GM18502 (cell line): ENCODE data around the gene HOXB2.
"Not testable (repeated sequence)": the region's sequence is repeated elsewhere in the genome, so short reads cannot be mapped to it uniquely, and the experiment has no call there.

Experiments used
- ATAC-seq: cut with Tn5 transposase; IDR thresholded peaks from one replicate; pipeline ENCODE4 v1.9.1; 2021; ENCODE audit warnings: mild to moderate bottlenecking; ENCODE audit not compliant: unreplicated experiment, poor library complexity

HOXB2 gene

DNA sequence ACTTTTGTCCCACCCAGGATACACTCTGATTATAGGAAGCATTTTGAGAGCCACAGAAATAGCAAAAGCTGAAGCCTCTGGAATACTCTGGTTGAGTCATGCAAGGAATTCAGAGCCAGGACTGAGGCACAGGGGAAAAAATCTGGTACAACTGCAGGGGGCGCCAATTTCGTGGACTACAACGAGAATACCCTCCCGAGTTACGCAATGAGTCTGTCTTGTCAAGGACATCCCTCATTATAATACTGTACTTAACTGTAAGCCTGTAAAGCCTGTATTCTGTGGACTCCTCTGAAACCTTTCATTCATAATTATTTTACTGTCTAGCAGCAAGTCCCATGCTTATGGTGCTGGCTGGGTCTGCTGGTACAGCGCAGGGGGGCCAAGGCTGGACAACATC lies 21.9 kb downstream of the HOXB2 start:
- ATAC-seq: no peak

DNA sequence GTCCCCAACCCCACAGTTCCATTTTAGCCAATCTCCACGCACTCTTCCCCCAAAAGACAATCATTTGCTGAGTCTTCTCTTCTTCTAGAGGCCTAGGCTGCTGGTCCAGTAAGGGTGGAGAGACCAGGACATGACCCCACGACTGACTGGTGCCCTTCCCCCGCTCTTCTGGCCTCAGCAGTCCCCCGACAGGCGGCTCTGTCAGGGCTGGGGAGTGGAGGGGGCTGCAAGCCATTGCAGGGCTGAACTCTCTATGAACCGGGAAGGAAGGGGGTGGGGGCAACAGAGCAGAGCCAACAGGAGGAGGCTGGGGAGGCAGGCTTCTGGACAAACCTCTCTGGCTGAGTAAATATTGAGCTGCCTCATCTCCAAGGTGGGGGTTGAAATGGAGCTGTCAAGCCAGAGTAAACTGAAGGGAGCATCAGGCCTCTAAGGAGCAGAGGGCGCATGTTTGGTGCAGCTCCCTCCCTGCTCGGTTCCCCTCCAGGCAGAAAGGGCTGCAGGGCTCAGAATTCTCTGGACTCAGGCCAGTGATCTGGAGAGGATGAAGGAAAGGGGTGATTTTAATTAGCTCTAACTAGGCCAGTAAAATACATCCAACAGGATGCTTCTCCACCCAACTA lies 22.8 kb downstream of the HOXB2 start:
- ATAC-seq: no peak

GRCh38 chr17:48520631-48521079 lies 24.3 kb downstream of the HOXB2 start:
- ATAC-seq: no peak

- ATAC-seq: no peak
Observed at GRCh38 chr17:48519427-48519826, 25.5 kb downstream of the HOXB2 start.

DNA sequence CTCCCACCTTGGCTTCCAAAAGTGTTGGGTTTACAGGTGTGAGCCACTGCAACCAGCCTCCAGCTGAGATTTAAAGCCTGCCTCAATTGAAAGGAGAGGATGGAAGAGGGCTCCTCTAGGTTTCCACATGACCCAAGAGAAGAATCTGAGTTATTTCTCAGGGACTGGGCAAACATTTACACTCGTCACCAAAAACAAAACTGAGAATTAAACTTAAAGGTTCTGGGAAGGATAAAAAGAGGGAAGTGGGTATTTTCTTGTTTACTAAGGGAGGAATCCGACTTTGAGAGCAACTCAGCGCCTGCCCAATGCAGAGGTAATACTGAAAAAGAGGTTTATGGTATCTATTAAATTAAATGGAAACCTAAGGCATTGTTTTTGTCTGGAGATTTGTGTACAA lies 27.4 kb downstream of the HOXB2 start:
- no peak for ATAC-seq

DNA sequence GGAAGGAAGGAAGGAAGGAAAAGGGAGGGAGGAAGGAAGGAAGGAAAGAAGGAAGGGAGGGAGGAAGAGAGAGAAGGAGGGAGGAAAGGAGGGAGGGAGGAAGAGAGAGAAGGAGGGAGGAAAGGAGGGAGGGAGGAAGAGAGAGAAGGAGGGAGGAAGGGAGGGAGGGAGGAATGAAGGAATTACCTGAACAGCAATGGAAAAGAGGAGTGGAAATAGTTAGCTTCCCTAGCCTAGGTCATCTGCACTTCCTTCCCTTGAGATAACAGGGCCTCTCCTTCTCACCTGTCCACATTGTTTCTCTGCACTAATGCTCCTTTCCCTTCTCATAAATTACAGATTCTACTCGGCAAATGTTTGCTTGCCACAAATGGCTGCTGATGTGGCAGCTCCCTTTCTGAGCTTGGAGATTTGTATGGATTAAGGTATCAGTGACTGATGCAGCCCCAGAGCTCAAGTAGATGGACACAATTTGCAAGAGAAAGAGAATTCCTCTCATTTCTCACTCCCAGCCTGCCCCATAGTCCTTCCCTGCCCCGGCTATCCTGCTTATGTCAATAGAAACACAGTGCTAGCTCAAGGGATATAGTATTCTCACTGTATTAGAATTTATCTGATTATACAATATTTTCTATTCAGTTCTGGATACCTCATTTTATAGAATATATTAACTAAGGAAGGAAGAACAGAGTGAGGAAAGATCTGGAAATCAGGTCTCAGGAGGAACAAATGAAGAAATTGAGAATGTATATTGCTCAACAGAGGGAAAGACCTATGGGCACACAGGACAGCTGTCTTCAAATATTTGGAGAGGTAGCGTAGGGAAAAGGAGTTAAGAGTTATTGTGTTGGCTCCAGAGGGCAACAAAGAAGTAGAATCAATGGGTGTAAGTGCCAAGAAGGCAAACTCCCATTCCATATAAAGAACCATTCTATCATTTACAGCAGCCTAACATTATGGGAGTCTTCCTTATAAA lies 28.7 kb downstream of the HOXB2 start:
- ATAC-seq: no peak

DNA sequence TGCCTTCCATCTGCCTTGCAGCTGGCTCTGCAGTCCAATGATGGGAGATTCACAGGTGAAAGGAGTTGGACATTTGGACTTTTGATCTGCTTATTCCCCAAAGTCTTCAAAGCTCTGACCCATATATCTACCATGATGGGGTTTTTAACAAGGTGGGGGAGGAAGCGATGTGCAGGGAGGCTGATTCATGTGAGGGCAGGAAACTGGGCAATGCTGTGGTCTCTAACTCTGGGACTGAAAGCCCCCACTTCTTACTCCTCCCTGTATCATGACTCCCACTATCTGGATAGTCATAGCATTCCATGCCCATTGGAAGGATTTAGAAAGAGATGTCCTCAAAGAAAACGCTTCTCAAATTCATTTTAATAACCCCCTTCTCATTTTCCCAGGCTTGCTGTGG lies 30.4 kb downstream of the HOXB2 start:
- ATAC-seq: no peak

GRCh38 chr17:48513666-48514455 lies 31.0 kb downstream of the HOXB2 start:
- ATAC-seq: no peak

- no peak for ATAC-seq
Observed at GRCh38 chr17:48513097-48513496, 31.8 kb downstream of the HOXB2 start.

- ATAC-seq: peak; percentile 65
Observed at GRCh38 chr17:48510761-48511604, 33.9 kb downstream of the HOXB2 start.

DNA sequence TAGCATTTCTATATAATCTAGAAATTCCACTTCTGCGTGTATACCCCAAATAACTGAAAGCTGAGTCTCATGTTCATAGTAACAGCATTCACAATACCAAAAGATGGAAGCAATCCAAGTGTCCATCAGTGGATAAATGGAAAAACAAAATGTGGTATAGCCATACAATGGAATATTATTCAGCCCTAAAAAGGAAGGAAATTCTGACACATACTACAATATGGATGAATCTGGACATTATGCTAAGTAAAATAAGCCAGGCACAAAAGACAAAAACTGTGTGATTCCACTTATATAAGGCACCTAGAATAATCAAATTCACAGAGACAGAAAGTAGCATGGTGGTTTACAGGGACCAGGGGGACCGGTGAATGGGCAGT lies 34.5 kb downstream of the HOXB2 start:
- ATAC-seq: no peak

GRCh38 chr17:48509708-48510107 lies 35.2 kb downstream of the HOXB2 start:
- ATAC-seq: not testable (repeated sequence)

GRCh38 chr17:48506246-48506645 lies 38.7 kb downstream of the HOXB2 start:
- ATAC-seq: no peak

DNA sequence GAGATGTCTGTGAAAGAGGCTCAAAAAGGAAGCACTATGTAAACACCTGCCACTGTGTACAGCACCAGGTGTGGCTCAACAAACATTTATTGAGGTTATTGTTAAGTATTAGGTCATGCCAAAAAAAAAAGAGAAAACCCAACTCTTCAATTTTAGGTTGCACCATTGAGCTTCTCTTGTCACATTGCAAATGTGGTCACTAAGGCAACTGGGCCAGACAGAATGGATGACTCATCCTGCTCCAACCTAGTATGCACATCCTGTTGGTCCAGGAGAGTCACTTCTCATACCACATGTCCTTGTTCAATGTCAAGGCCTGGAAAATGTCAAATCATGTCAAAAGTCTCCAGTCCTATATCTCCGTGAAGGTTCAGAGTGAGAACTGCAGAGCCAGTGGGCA lies 39.1 kb downstream of the HOXB2 start:
- ATAC-seq: peak; percentile 82

- no peak for ATAC-seq
Observed at GRCh38 chr17:48504953-48505352, 40.0 kb downstream of the HOXB2 start.

DNA sequence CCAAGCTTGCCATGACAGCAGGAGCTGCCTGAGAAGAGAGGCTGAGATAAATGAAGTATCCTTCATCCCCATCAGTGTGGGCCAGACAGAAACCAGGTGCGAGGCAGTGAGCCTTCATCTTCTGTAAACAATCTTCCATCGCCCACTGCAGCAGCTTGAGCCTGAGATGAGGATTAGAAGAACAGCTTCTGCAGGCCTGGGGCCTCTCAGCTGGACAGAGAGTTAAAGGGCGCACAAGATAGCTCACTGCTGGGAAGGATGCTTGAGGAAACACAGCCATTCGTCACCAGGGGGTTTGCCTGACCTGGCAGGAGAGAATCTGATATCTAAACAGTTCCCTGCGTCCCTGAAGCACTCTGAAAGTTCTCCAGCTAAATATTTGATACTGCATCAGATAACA lies 41.2 kb downstream of the HOXB2 start:
- no peak for ATAC-seq

- no peak for ATAC-seq
Observed at GRCh38 chr17:48502901-48503300, 42.0 kb downstream of the HOXB2 start.

GRCh38 chr17:48502312-48502711 lies 42.6 kb downstream of the HOXB2 start:
- no peak for ATAC-seq

DNA sequence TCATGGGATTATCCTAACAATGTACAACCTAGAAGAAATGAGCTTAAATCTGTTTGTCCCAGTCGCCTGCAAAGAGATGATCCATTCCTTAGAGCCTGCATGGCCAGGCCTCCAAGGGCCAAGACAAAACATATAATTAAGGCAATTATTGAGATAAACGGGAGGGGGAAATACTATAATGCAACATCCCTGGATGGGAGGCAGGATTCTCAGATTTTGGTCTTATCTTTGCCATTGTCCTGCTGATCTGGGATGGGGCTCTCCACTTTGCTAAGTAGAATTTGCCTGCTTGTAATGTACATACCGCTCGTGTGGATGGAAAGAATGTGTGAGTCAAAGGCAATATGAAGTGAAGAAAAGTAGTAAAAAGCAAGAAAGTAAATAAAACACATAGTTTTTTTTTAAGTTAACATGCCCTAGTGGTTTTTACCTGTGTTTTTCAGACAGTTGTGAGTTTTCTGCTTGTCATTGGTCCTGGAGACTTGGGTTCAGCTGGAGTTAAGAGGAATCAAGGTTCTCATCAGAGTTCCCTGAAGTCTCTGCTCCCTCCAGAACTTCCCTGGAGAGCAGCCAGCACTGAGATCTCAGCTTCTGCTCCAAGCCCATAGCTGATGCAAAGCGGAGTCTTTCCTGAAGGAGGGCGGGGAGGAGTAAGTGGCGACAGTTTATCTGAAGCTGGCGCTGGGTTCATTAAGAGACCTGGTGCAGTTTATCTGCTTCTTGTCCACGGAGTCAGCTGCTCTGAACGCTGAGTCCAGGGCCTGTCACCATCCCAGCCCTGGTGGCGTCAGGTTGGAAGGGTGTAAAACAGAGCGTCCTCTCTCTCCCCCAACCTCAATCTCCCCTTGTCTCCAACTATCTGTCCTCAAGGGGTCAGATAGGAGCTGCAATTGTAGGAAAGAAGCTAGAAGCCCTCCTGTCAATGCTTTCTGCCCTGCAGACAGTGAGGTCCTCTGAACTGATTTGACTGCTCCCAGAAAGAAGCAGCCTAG lies 44.2 kb downstream of the HOXB2 start:
- ATAC-seq: no peak
